Epithelial cell of proximal tubule (primary cell): ENCODE data around the gene CNIH2. TPM values are rescaled to one million over a fixed set of nuclear protein-coding genes. Genes with fewer than 3 reads are reported as not detected.
"Not testable (repeated sequence)": the region's sequence is repeated elsewhere in the genome, so short reads cannot be mapped to it uniquely, and the experiment has no call there.

Source experiments
- DNase-seq: peaks from one replicate; pipeline ENCODE4 v3.0.0-alpha.2; 2011; ENCODE audit warnings: low read depth
- H3K4me3 ChIP-seq: 2 replicates; pipeline ENCODE4 v1.5.1; 2011; ENCODE audit warnings: low read depth, mild to moderate bottlenecking, low read length
- CTCF ChIP-seq: conservative IDR thresholded peaks from 2 replicates; pipeline ENCODE4 v1.5.1; 2012; ENCODE audit warnings: low read depth, mild to moderate bottlenecking, low read length
- total RNA-seq: library from RNA; depleted of rRNA; stranded (reverse); fragments of >200 nt; gene quantifications from 2 replicates; pipeline ENCODE4 v1.2.3, GENCODE V29; 2015

The CNIH2 gene
- total RNA-seq, 1 donor from 2014 or later: 0.58 TPM

GRCh38 chr11:66275396-66275795 lies 2.6 kb upstream of the CNIH2 start:
- no peak overlapping the region for H3K4me3 ChIP-seq
- no peak for TF ChIP-seq CTCF
- DNase-seq: no peak

- H3K4me3 ChIP-seq: no peak overlapping the region
- no peak for TF ChIP-seq CTCF
- DNase-seq: no peak
Measured at GRCh38 chr11:66275984-66276612, 1.9 kb upstream of the CNIH2 start.

- DNase-seq, H3K4me3 ChIP-seq: not testable (repeated sequence)
Measured at GRCh38 chr11:66276619-66277018, 1.4 kb upstream of the CNIH2 start.

- DNase-seq: not testable (repeated sequence)
Measured at GRCh38 chr11:66277064-66277463, 911 bp upstream of the CNIH2 start.

GRCh38 chr11:66278363-66279091 lies 552 bp downstream of the CNIH2 start:
- no peak for TF ChIP-seq CTCF
- DNase-seq: no peak
- no peak overlapping the region for H3K4me3 ChIP-seq

More at GRCh38 chr11:66277064-66277463, 911 bp upstream of the CNIH2 start:
- H3K4me3 ChIP-seq: not testable (repeated sequence)

- no peak for TF ChIP-seq CTCF
- DNase-seq: no peak
Measured at GRCh38 chr11:66279092-66279734, 1.2 kb downstream of the CNIH2 start.

GRCh38 chr11:66280428-66280827 lies 2.5 kb downstream of the CNIH2 start:
- H3K4me3 ChIP-seq: no peak overlapping the region
- no peak for DNase-seq
- no peak for TF ChIP-seq CTCF

More at GRCh38 chr11:66279092-66279734, 1.2 kb downstream of the CNIH2 start:
- no peak overlapping the region for H3K4me3 ChIP-seq
